T-helper 1 cell treated with Interleukin-12 subunit alpha and Interleukin-12 subunit beta and Interleukin-4 antibody, amounts not matched to agents 30 μg/mL and 1 μg/mL, for 36 hours (primary cell): Measurements from ENCODE around the gene ZNF592.

Experiments used
- H3K27ac Mint-ChIP-seq: one replicate; pipeline ENCODE4 v1.8.0; 2021; ENCODE audit warnings: mild to moderate bottlenecking, mixed read lengths
- H3K27me3 Mint-ChIP-seq: one replicate; pipeline ENCODE4 v1.8.0; 2021; ENCODE audit warnings: low read depth, mixed read lengths
- H3K36me3 Mint-ChIP-seq: one replicate; pipeline ENCODE4 v1.8.0; 2021; ENCODE audit warnings: low read depth, mixed read lengths
- H3K4me1 Mint-ChIP-seq: one replicate; pipeline ENCODE4 v1.8.0; 2021; ENCODE audit warnings: low read depth, mixed read lengths
- H3K4me3 Mint-ChIP-seq: one replicate; pipeline ENCODE4 v1.8.0; 2021; ENCODE audit warnings: mild to moderate bottlenecking, moderate library complexity, mixed read lengths
- H3K9me3 Mint-ChIP-seq: one replicate; pipeline ENCODE4 v1.8.0; 2021; ENCODE audit warnings: mixed read lengths

Gene ZNF592

DNA sequence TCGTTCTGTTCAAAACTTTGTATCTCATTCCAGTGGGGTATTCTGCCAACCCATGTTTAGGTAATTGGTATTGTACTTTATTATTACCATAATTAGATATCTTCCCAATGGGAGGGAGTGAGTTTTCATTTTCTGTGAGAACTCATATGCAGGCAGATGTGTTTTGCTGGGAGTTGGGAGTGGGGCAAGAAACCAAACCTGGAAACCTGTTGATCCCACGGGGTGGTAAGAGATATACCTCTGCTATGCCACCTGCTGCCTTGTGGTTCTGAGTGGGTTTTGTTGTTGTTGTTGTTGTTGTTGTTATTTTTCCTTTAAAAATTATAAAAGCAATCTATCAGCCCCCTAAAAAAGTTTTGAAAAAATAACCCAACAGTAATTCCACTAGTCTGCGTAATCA, 32.1 kb downstream of the ZNF592 start:
- peaks cover 31% of the 10 kb centered on the region for H3K36me3 Mint-ChIP-seq
- H3K4me3 Mint-ChIP-seq: no peak overlapping the region
- H3K27ac Mint-ChIP-seq: no peak overlapping the region
- peaks cover 32% of the 10 kb centered on the region for H3K4me1 Mint-ChIP-seq
- H3K9me3 Mint-ChIP-seq: no peaks in the 10 kb centered on the region
- H3K27me3 Mint-ChIP-seq: no peaks in the 10 kb centered on the region

DNA sequence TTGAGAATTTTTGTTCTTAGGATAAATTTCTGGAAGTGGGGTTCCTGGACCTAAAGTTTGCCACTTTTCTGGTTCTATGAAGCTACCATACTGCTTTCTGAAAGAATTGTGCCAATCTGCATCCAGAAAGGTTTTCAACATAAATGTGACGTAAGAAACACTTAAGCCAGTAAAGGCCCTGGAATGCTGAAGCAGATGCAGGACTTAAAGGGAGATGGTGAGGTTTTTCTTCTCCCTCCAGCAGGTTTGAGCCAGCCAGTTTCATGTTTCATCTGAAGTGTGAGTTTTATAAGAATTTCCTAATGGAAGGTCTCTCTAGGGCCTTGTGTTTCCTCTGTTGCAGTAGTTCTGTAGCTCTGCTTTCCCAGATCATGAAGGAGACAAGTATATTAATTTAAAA, 33.1 kb downstream of the ZNF592 start:
- Mint-ChIP-seq H3K4me1 (peaks cover 29% of the 10 kb centered on the region), H3K27ac (no peak overlapping the region), H3K36me3 (peaks cover 33% of the 10 kb centered on the region), H3K9me3 (no peaks in the 10 kb centered on the region), H3K4me3 (no peak overlapping the region), H3K27me3 (no peaks in the 10 kb centered on the region)

DNA sequence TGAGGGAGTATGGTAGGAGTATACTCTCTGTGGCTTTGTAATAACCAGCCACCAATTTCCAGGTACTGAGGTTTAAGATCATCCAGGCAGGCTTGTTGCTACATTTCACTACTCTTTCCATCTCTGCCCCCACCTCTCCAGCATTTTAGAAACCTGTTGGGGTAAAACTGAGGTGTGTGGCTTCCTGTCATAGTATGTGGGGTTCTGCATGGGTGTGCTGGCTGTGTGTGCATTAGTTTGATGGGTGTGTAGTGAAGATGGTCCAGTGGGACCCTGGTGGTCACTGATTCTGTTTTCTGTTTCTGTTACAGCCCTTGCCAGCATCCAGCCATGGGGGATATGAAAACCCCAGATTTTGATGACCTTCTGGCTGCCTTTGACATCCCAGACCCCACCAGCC, 34.0 kb downstream of the ZNF592 start:
- no peaks in the 10 kb centered on the region for H3K9me3 Mint-ChIP-seq
- peak overlapping the region; percentile 34 for H3K27ac Mint-ChIP-seq
- H3K36me3 Mint-ChIP-seq: peaks cover 33% of the 10 kb centered on the region
- no peaks in the 10 kb centered on the region for H3K27me3 Mint-ChIP-seq
- peaks cover 29% of the 10 kb centered on the region for H3K4me1 Mint-ChIP-seq
- H3K4me3 Mint-ChIP-seq: no peak overlapping the region

DNA sequence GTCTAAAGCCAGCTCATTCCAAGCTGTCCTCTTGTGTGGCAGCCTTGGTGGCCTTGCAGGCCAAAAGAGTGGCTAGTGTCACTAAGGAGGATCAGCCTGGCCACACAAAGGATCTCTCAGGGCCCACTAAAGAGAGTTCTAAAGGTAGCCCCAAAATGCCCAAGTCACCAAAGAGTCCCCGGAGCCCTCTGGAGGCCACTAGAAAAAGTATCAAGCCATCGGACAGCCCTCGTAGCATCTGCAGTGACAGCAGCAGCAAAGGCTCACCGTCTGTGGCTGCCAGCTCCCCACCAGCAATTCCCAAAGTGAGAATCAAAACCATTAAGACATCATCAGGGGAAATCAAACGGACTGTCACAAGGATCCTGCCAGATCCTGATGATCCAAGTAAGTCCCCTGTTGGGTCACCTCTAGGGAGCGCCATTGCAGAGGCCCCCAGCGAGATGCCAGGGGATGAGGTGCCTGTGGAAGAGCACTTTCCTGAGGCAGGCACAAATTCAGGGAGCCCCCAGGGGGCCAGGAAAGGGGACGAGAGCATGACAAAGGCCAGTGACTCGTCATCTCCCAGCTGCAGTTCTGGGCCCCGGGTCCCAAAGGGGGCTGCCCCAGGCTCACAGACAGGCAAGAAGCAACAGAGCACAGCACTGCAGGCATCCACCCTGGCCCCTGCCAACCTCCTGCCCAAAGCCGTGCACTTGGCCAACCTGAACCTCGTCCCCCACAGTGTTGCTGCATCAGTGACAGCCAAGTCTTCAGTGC, 35.3 kb downstream of the ZNF592 start:
- Mint-ChIP-seq H3K27ac (no peak overlapping the region), H3K4me3 (no peak overlapping the region), H3K27me3 (no peaks in the 10 kb centered on the region), H3K9me3 (no peaks in the 10 kb centered on the region), H3K36me3 (peaks cover 30% of the 10 kb centered on the region), H3K4me1 (peaks cover 33% of the 10 kb centered on the region)

DNA sequence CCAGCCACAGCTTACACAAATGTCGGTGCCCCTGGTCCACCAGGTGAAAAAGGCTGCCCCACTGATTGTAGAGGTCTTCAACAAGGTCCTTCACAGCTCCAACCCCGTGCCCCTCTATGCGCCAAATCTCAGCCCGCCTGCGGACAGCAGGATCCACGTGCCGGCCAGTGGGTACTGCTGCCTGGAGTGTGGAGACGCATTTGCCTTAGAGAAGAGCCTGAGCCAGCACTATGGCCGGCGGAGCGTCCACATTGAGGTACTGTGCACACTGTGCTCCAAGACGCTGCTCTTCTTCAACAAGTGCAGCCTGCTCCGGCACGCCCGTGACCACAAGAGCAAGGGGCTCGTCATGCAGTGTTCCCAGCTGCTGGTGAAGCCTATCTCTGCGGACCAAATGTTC, 35.9 kb downstream of the ZNF592 start:
- no peak overlapping the region for H3K27ac Mint-ChIP-seq
- peaks cover 30% of the 10 kb centered on the region for H3K36me3 Mint-ChIP-seq
- H3K4me3 Mint-ChIP-seq: no peak overlapping the region
- H3K9me3 Mint-ChIP-seq: no peaks in the 10 kb centered on the region
- H3K27me3 Mint-ChIP-seq: no peaks in the 10 kb centered on the region
- peaks cover 32% of the 10 kb centered on the region for H3K4me1 Mint-ChIP-seq

DNA sequence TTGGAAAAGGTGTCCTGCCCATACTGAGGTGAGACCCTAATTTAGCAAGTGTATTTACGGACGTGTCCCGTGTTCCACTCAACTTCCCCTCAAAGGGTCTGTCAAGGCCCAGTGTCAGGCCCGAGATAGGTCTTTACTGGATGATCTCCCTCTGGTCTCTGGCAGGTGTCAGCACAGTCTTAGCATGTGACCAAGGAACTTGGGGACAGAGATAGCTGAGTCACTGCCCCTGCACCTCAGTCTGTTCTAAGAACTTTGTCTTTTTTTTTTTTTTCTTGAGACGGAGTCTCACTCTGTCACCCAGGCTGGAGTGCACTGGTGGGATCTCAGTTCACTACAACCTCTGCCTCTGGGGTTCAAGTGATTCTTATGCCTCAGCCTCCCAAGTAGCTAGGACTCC, 36.7 kb downstream of the ZNF592 start:
- Mint-ChIP-seq H3K36me3 (peaks cover 28% of the 10 kb centered on the region), H3K4me3 (no peak overlapping the region), H3K27me3 (no peaks in the 10 kb centered on the region), H3K27ac (peak overlapping the region; percentile 31), H3K9me3 (no peaks in the 10 kb centered on the region), H3K4me1 (peaks cover 28% of the 10 kb centered on the region)

DNA sequence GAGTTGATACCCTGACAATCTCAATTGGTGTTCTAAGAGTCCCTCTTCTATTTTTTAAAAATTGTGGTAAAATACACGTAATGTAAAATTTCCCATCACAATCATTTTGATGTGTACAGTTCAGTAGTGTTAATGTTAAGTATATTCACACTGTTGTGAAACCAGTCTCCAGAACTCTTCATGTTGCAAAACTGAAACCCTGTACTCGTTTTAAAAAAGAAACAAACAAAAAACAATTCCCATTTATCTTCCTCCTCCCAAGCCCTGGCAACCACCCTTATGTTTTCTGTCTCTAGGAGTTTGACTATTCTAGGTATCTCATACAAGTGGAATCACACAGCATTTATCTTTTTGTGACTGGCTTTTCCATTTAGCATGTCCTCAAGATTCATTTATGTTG, 40.1 kb downstream of the ZNF592 start:
- Mint-ChIP-seq H3K9me3 (no peaks in the 10 kb centered on the region), H3K27ac (no peak overlapping the region), H3K4me3 (no peak overlapping the region), H3K4me1 (peaks cover 18% of the 10 kb centered on the region), H3K36me3 (peaks cover 34% of the 10 kb centered on the region), H3K27me3 (no peaks in the 10 kb centered on the region)

DNA sequence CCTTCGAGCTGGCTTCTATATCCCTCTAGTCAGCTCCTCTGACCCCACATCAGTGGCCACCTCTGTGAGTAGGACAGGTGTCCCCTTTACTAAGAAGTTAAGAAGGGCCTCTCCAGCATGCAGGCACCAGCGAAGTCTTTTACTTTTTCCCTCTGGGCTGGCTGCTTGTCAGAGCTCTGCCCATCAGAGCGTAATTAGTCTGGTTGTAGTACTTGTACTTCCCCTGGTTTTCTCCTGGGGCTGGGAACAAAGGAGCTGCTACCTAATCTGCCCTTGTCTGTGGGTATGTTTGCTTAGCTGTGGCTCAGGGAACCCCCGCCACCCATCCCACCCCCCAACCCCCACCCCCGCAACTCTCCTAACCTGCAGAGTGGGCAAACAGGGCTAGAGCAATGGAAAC, 41.4 kb downstream of the ZNF592 start:
- H3K4me3 Mint-ChIP-seq: no peak overlapping the region
- no peak overlapping the region for H3K27ac Mint-ChIP-seq
- no peaks in the 10 kb centered on the region for H3K9me3 Mint-ChIP-seq
- peaks cover 34% of the 10 kb centered on the region for H3K36me3 Mint-ChIP-seq
- no peaks in the 10 kb centered on the region for H3K27me3 Mint-ChIP-seq
- peaks cover 16% of the 10 kb centered on the region for H3K4me1 Mint-ChIP-seq

DNA sequence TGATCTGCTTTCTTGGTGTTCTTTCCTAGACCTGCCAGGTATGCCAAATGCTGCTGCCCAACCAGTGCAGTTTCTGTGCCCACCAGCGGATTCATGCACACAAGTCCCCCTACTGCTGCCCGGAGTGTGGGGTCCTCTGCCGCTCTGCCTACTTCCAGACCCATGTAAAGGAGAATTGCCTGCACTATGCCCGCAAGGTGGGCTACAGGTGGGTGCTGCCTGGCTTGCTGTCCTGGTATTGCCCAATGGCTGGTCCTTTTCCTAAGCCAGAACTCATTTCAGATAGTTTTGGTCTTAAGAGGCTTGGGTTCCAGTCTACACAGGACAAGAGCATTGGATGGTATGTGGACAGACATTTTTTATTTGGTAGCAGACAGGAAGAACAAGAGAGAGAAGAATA, 42.3 kb downstream of the ZNF592 start:
- no peaks in the 10 kb centered on the region for H3K27me3 Mint-ChIP-seq
- H3K4me1 Mint-ChIP-seq: peaks cover 12% of the 10 kb centered on the region
- no peaks in the 10 kb centered on the region for H3K9me3 Mint-ChIP-seq
- no peak overlapping the region for H3K27ac Mint-ChIP-seq
- no peak overlapping the region for H3K4me3 Mint-ChIP-seq
- peaks cover 32% of the 10 kb centered on the region for H3K36me3 Mint-ChIP-seq

DNA sequence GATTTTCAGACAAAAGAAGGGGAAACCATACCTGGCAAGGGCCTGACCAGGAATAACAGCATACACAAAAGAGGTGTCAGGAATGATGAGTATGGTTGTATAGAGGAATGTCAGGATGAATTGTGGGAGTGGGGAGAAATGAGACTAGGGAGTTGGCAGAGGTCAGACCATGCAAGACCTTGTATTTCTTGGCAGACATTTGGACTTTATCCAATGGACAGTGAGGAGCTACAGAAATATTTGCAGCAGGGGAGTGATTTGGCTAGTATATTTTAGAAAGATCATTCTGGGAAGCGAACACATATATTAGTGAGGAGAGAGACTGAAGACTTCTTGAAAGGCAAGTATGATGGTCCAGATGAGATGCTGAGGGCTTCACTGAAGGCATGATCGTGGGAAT, 43.4 kb downstream of the ZNF592 start:
- no peak overlapping the region for H3K4me3 Mint-ChIP-seq
- peaks cover 30% of the 10 kb centered on the region for H3K36me3 Mint-ChIP-seq
- no peak overlapping the region for H3K27ac Mint-ChIP-seq
- H3K9me3 Mint-ChIP-seq: no peaks in the 10 kb centered on the region
- H3K4me1 Mint-ChIP-seq: peaks cover 12% of the 10 kb centered on the region
- H3K27me3 Mint-ChIP-seq: no peaks in the 10 kb centered on the region

DNA sequence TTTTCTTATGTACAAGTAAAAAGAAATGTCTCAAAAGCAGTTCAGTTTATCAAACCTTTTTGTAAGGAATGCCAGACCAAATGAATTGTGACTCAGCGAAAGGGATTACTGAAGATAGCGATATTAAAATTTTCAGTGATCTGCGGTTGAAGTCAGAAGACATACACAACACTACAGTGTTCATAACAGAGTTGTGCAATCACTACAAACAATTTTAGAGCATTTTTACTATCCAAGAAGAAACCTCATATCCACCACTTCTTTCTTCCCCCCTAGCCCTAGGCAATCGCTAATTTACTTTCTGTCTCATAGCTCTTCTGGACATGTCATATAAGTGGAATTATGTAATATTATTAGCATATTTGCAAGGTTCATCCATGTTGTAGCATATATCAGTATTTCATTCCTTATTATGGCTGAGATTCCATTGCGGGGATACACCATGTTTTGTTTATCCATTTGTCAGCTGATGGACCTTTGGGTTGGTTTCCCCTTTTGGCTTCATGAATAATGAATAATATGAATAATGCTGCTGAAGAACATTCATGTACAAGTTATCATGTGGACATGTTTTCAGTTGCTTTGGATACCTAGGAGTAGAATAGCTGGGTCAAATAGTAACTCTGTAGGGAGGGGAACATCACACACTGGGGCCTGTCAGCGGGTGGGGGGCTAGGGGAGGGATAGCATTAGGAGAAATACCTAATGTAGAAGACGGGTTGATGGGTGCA, 45.2 kb downstream of the ZNF592 start:
- Mint-ChIP-seq H3K9me3 (no peaks in the 10 kb centered on the region), H3K27me3 (no peaks in the 10 kb centered on the region), H3K27ac (no peak overlapping the region), H3K4me3 (no peak overlapping the region), H3K4me1 (peaks cover 5% of the 10 kb centered on the region), H3K36me3 (peaks cover 30% of the 10 kb centered on the region)

DNA sequence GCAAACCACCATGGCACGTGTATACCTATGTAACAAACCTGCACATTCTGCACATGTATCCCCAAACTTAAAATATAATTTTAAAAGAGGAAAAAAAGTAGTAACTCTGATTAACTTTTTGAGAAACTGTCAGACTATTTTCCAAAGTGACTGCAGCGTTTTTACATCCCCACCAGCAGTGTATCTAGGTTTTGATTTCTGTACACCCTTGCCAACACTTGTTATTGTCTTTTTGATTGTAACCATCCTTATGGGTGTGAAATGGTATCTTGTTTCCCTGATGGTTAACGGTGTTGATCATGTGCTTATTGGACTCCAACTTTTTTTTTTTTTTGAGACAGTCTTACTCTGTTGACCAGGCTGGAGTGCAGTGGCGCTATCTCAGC, 45.8 kb downstream of the ZNF592 start:
- Mint-ChIP-seq H3K36me3 (peaks cover 28% of the 10 kb centered on the region), H3K4me1 (peaks cover 4% of the 10 kb centered on the region), H3K9me3 (no peaks in the 10 kb centered on the region), H3K27ac (no peak overlapping the region), H3K27me3 (no peaks in the 10 kb centered on the region), H3K4me3 (no peak overlapping the region)

DNA sequence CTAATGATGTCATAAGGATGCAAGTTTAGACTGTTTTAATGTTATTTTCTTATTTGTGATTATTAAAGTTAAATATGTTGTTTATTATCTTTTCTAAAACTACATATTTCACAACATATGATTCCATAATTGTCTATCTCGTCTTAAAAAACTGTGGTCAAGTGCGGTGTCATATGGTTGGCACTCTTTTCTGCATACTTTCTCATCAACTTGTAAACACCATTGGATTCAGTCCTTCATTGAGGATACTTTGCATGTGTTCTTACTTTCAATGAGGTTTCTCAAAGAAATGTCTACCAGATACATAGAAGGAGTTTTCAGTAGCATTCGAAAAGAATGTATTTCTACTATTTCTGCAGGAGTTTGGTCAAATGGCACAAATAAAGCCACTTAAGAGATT, 46.8 kb downstream of the ZNF592 start:
- peaks cover 4% of the 10 kb centered on the region for H3K4me1 Mint-ChIP-seq
- no peak overlapping the region for H3K4me3 Mint-ChIP-seq
- no peak overlapping the region for H3K27ac Mint-ChIP-seq
- H3K9me3 Mint-ChIP-seq: no peaks in the 10 kb centered on the region
- H3K36me3 Mint-ChIP-seq: peaks cover 34% of the 10 kb centered on the region
- no peaks in the 10 kb centered on the region for H3K27me3 Mint-ChIP-seq

DNA sequence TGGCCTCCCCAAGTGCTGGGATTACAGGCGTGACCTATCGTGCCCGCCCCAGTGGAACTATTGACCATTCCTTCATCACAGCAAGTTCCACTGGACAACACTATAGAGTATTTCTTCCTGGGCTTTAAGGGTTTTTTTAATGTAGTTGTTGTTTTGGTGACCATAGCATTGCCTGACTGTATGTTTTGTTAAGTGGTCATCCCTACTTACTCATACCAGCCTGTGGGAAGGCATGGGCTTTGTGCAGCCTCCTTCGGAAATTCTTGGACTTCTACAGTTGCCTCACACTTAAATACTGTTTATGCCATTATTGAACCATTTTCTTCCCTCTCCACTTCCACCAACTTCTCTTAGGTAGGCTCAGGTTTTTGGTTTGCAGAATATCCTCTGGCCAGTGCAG, 48.8 kb downstream of the ZNF592 start:
- Mint-ChIP-seq H3K4me3 (no peak overlapping the region), H3K36me3 (peaks cover 27% of the 10 kb centered on the region), H3K27me3 (no peaks in the 10 kb centered on the region), H3K4me1 (no peaks in the 10 kb centered on the region), H3K27ac (no peak overlapping the region), H3K9me3 (no peaks in the 10 kb centered on the region)

DNA sequence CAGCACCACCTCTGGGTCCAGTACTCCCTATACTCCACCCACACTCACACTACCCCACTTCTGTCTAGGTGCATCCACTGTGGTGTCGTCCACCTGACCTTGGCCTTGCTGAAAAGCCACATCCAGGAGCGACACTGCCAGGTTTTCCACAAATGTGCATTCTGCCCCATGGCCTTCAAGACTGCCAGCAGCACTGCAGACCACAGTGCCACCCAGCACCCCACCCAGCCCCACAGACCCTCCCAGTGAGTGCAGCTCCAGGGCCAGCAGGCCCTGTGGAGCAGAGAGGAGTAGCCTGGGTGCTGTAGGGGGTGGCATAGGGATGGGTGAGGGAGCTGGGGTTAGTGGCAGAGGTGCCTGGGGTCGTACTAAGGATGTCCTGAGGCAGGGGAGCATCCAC, 49.4 kb downstream of the ZNF592 start:
- no peak overlapping the region for H3K27ac Mint-ChIP-seq
- peaks cover under 1% of the 10 kb centered on the region for H3K4me1 Mint-ChIP-seq
- peaks cover 26% of the 10 kb centered on the region for H3K36me3 Mint-ChIP-seq
- no peaks in the 10 kb centered on the region for H3K9me3 Mint-ChIP-seq
- H3K4me3 Mint-ChIP-seq: no peak overlapping the region
- no peaks in the 10 kb centered on the region for H3K27me3 Mint-ChIP-seq
